GM21723 (cell line): ENCODE measurements around the gene HOXC9.

ENCODE experiments used
- ATAC-seq: cut with Tn5 transposase; IDR thresholded peaks from one replicate; pipeline ENCODE4 v1.9.1; 2021; ENCODE audit warnings: mild to moderate bottlenecking, moderate library complexity; ENCODE audit not compliant: unreplicated experiment

The HOXC9 gene

GRCh38 chr12:54049108-54049507 is 49.1 kb downstream of the HOXC9 start:
- no peak for ATAC-seq

GRCh38 chr12:54050482-54050810 is 50.5 kb downstream of the HOXC9 start:
- no peak for ATAC-seq

GRCh38 chr12:54051026-54051842 is 51.3 kb downstream of the HOXC9 start:
- no peak for ATAC-seq

- ATAC-seq: no peak
Measured at GRCh38 chr12:54051874-54052437, 52.0 kb downstream of the HOXC9 start.

- ATAC-seq: peak; percentile 9
Measured at GRCh38 chr12:54052438-54053002, 52.6 kb downstream of the HOXC9 start.
